Transverse colon (tissue), 4 donors: ENCODE results near the gene LGI2. TPM values are rescaled to one million over a fixed set of nuclear protein-coding genes. Genes with fewer than 3 reads are reported as not detected.

ENCODE experiments used
- DNase-seq: peaks from one replicate; pipeline ENCODE4 v3.0.0-alpha.2; 2019
- H3K27ac ChIP-seq, 4 donors: fragments of 200-600 bp; sonication (generic); 2 replicates each; pipeline ENCODE4 v1.5.1; 2016 to 2018; ENCODE audit warnings: inconsistent platforms in 4 of 4
- H3K27me3 ChIP-seq: fragments of 200-600 bp; sonication (generic); 2 replicates; pipeline ENCODE4 v1.5.1; 2017; ENCODE audit warnings: inconsistent platforms
- H3K36me3 ChIP-seq, 4 donors: fragments of 200-600 bp; sonication (generic); 2 replicates each; pipeline ENCODE4 v1.5.1; 2017 to 2019; ENCODE audit warnings: inconsistent platforms in 4 of 4
- H3K4me1 ChIP-seq, 4 donors: fragments of 200-600 bp; sonication (generic); 2 replicates each; pipeline ENCODE4 v1.5.1; 2017 to 2020; ENCODE audit warnings: inconsistent platforms in 4 of 4
- H3K4me3 ChIP-seq, 4 donors: fragments of 200-600 bp; sonication (generic); 1 replicate in 1 of 4; 2 replicates in 3 of 4; pipeline versions ENCODE4 v1.5.1 to v1.6.1; 2017 to 2019; ENCODE audit warnings: inconsistent platforms in 4 of 4
- H3K9me3 ChIP-seq, 2 donors: fragments of 200-600 bp; sonication (generic); 2 replicates each; pipeline ENCODE4 v1.5.1; 2017 to 2019; ENCODE audit warnings: inconsistent platforms in 2 of 2
- EP300 ChIP-seq: sonication (generic); formaldehyde crosslinking; IDR thresholded peaks from one replicate; pipeline ENCODE4 v1.6.1; 2017; ENCODE audit warnings: antibody characterized with exemption, low read depth
- POLR2A ChIP-seq: fragments of 450-650 bp; IDR thresholded peaks from one replicate; pipeline ENCODE4 v1.6.1; 2016; ENCODE audit warnings: antibody characterized with exemption, mild to moderate bottlenecking, moderate library complexity
- POLR2AphosphoS5 ChIP-seq, 3 donors: sonication (generic); formaldehyde crosslinking; IDR thresholded peaks; one replicate each; pipeline ENCODE4 v1.6.1; 2016; ENCODE audit warnings: antibody characterized with exemption in 3 of 3
- WGBS, 2 donors: methylation state at CpG; one replicate each; pipeline ENCODE4 v1.1.5; 2018; ENCODE audit warnings: low coverage in 1 of 2; 5-methylcytosine and 5-hydroxymethylcytosine counted together
- in situ Hi-C, 4 donors: fragments of 200-750 bp; cut with MboI; loops; one replicate each; pipeline versions ENCODE4 v1.15.0 to v1.15.1; 2017; ENCODE audit warnings: low sequenced_read_pairs in 3 of 4, low pct_ligation_motif_present in 1 of 4, low pct_unique_long_range_greater_than_20kb in 1 of 4
- intact Hi-C: fragments of 100-400 bp; cut with DNase I; formaldehyde crosslinking; loops from one replicate; pipeline ENCODE4 v1.15.1; 2023; ENCODE audit warnings: low total_unique reads
- total RNA-seq, 4 donors: library from RNA; depleted of rRNA; stranded (reverse); fragments of >200 nt; gene quantifications; one replicate each; pipeline ENCODE4 v1.1.0, GENCODE V29; 2016
- TF ChIP-seq, protein P1 (sequence below), 5 experiments: fragments of 200-600 bp in 3 of 5; fragments of 450-650 bp in 2 of 5; sonication (generic) in 3 of 5; IDR thresholded peaks; 1 replicate in 2 of 5; 2 replicates in 3 of 5; pipeline ENCODE4 v1.5.1; 2016 to 2017; ENCODE audit warnings: antibody characterized with exemption in 5 of 5, inconsistent platforms in 3 of 5, mild to moderate bottlenecking in 2 of 5, moderate library complexity in 1 of 5

The LGI2 gene
- total RNA-seq, 4 donors from 2014 or later, result 0.32 to 0.75 (median 0.41) TPM; not detected in 1

DNA sequence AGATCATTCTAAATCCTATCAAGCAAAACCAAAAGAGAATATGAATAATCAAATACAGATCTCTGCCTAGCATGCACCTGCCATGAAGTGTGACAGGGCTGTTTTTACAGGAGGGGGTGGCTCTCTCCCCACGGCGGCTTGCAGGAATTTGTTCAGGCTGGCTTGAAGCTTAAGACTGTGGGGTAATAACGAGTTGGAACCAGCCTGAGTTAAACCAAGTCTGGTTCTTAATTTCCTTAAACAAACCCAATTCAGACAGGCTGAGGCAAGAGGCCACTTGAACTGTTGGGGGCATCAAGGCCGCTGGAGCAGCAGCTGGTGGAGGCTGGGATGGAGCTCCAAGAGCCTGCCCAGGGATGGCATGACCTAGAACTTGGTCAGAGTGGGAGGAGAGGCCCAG, 45.1 kb upstream of the LGI2 start:
- H3K36me3 ChIP-seq, result no peaks in the 10 kb centered on the region
- H3K27me3 ChIP-seq, result no peaks in the 10 kb centered on the region
- DNase-seq, result no peak
- intact Hi-C loops, result no loop called here
- no peaks in the 10 kb centered on the region for H3K9me3 ChIP-seq
- no peak for TF ChIP-seq POLR2AphosphoS5 (IDR thresholded peaks at IDR 0.05)
- no peak for TF ChIP-seq POLR2A
- TF ChIP-seq EP300, result no peak
- TF ChIP-seq, protein P1, sequence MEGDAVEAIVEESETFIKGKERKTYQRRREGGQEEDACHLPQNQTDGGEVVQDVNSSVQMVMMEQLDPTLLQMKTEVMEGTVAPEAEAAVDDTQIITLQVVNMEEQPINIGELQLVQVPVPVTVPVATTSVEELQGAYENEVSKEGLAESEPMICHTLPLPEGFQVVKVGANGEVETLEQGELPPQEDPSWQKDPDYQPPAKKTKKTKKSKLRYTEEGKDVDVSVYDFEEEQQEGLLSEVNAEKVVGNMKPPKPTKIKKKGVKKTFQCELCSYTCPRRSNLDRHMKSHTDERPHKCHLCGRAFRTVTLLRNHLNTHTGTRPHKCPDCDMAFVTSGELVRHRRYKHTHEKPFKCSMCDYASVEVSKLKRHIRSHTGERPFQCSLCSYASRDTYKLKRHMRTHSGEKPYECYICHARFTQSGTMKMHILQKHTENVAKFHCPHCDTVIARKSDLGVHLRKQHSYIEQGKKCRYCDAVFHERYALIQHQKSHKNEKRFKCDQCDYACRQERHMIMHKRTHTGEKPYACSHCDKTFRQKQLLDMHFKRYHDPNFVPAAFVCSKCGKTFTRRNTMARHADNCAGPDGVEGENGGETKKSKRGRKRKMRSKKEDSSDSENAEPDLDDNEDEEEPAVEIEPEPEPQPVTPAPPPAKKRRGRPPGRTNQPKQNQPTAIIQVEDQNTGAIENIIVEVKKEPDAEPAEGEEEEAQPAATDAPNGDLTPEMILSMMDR (IDR thresholded peaks at IDR 0.05), result no peak
- H3K4me1 ChIP-seq, result peaks cover 0 to 8% (median 0%) of the 10 kb centered on the region in 4 donors
- no peak overlapping the region for H3K27ac ChIP-seq
- no peak overlapping the region for H3K4me3 ChIP-seq
- WGBS, 2 donors, result 53 to 63% methylated on average over 4 of the region's 4 CpGs
- in situ Hi-C loops, result no loop called here

DNA sequence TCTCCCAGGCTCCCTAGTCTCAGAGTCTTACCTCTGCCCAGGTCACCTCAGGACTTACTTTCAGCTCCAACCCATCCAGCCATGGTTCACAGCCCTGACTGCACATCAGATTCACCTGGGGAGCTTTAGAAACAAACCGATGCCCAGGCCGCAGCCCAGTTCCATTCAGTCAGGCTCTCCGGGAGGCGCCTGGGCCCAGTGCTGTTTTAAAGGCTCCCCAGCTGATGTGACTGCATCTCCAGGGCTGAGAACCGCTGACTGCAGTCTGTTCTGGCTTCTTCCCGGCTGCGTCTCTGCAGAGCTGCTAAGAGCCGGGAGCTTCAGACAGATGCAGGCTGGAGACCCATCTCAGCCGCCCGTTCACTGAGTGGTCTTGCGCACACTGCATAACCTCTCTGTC, 44.4 kb upstream of the LGI2 start:
- DNase-seq, result no peak
- WGBS, 2 donors, result 91 to 98% methylated on average over 7 to 11 of the region's 11 CpGs
- intact Hi-C loops (no loop called here), in situ Hi-C loops (no loop called here)
- Histone ChIP-seq H3K27ac (no peak overlapping the region), H3K36me3 (no peaks in the 10 kb centered on the region), H3K4me3 (no peak overlapping the region), H3K27me3 (no peaks in the 10 kb centered on the region), H3K9me3 (no peaks in the 10 kb centered on the region), H3K4me1 (peaks cover 0 to 8% (median 0%) of the 10 kb centered on the region in 4 donors)
- no peak for TF ChIP-seq EP300
- TF ChIP-seq POLR2A, result no peak
- TF ChIP-seq, protein P1 (IDR thresholded peaks at IDR 0.05), result no peak
- no peak for TF ChIP-seq POLR2AphosphoS5 (IDR thresholded peaks at IDR 0.05)

DNA sequence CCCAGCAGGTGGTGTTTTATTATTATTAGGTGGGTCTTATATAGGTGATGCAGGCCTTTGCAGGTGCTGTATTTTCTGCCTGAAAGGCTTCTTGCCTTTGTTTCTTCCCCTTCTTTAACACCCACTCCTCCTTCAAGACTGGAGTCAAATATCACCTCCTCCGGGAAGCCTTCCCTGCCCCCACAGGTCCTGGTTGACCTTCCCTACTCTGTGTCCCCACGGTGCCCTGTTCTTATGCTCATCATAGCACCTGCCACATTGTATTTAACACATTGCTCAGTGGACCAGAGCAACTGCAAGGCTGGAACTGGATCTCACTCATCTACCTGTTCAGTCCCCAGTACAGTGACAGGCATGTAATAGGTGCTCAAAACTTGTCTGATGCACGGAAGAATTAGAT, 39.8 kb upstream of the LGI2 start:
- DNase-seq, result no peak
- Histone ChIP-seq H3K27ac (no peak overlapping the region), H3K4me3 (no peak overlapping the region), H3K4me1 (no peaks in the 10 kb centered on the region), H3K27me3 (no peaks in the 10 kb centered on the region), H3K9me3 (no peaks in the 10 kb centered on the region), H3K36me3 (no peaks in the 10 kb centered on the region)
- intact Hi-C loops (no loop called here), in situ Hi-C loops (no loop called here)
- 88 to 90% methylated on average over 2 to 3 of the region's 3 CpGs for WGBS, 2 donors
- no peak for TF ChIP-seq POLR2AphosphoS5 (IDR thresholded peaks at IDR 0.05)
- TF ChIP-seq EP300, result no peak
- TF ChIP-seq POLR2A, result no peak
- TF ChIP-seq, protein P1 (IDR thresholded peaks at IDR 0.05), result no peak

DNA sequence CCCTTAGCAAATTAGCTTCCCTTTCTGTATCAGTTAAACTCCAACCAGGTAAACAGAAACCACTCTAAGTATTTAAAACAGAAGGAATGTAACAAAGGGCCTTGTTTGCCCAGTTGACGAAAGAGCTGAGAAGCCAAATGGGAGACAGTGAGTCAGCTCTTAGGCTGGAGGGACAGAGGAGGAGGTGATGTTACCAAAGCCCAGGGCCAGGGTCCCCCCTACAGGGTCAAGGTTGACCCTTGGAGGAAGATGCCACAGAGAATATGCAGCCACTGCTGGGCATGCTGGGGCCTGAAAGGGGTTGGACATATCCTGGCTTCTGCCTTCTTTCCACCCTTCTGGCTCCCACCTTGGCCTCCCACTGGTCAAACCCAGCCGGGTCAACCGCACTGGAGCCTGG, 38.3 kb upstream of the LGI2 start:
- no peak overlapping the region for H3K4me3 ChIP-seq
- H3K9me3 ChIP-seq, result no peaks in the 10 kb centered on the region
- WGBS, 2 donors, result 75 to 90% methylated on average over 3 of the region's 3 CpGs
- in situ Hi-C loops, result no loop called here
- no peaks in the 10 kb centered on the region for H3K27me3 ChIP-seq
- TF ChIP-seq EP300, result no peak
- no peak for TF ChIP-seq POLR2A
- TF ChIP-seq POLR2AphosphoS5 (IDR thresholded peaks at IDR 0.05), result no peak
- TF ChIP-seq, protein P1 (IDR thresholded peaks at IDR 0.05), result no peak
- no peak for DNase-seq
- H3K4me1 ChIP-seq, result no peaks in the 10 kb centered on the region
- no peaks in the 10 kb centered on the region for H3K36me3 ChIP-seq
- H3K27ac ChIP-seq, result no peak overlapping the region
- intact Hi-C loops, result no loop called here
